Measurements from ENCODE around the gene SZT2. TPM values are rescaled to one million over a fixed set of nuclear protein-coding genes. Genes with fewer than 3 reads are reported as not detected.
A peak's percentile ranks its signal among the peaks of the same experiment; 100 is the strongest.

SZT2 gene
- total and polyA plus RNA-seq, 5 donors, result 20.8 to 36.4 (median 32.6) TPM

GRCh38 chr1:43372172-43372571 lies 17.5 kb upstream of the SZT2 start:
- WGBS, result 99% methylated on average over 5 of the region's 5 CpGs

DNA sequence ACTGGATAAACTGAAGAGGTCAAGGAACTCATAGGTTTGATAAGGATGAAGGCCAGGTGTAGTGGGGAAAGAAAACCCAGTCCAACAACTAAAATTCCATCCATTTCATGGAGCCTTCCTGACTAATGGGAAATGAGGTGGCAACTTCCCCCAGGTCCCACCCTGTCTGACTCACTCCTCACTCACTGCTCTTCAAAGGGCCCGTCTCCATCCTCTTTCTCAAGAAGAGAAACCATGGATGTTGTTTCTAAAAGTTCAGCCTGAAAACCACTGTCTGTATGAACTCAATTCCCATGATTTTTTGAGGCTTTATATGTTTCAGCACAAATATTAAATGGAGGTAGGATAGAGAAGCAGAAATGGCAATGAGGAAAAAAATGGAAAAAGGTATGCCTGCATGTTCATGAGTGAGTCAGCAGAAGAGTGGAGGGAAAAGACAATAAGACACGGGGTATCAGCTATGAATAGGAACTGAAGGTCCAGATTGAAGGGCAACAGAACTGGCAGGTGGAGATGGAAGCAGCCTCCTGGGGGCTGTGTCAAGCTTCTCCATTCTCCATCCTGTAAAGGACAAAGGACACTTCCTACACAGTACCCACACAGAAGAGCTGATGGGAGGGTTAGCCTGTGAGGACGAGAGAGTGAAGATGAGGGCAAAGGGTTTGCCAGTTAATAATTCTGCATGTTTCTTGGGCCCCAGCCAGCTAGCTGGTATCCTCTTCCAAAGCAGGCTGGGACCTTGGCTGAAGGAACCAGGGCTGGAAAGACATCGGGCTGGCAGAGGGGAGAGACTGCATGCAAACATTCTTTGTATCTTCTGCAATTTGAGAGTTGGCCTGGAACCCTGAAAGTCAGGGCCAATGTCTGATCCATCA lies 16.4 kb upstream of the SZT2 start:
- H3K27ac ChIP-seq (ENCODE audit: low read length), result peak overlapping the region; percentile 80
- intact Hi-C loops (cut with DNase I), result no loop called here
- WGBS, result 48% methylated on average over 4 of the region's 4 CpGs
- H3K27me3 ChIP-seq (ENCODE audit: control insufficient read depth, insufficient read depth), result no peaks in the 10 kb centered on the region
- ATAC-seq (peak; percentile 32 to 75), DNase-seq (peak in 2 of 3 donors; percentile 30 to 56)
- peaks cover 5% of the 10 kb centered on the region for H3K4me1 ChIP-seq (ENCODE audit: control insufficient read depth, insufficient read depth, low read length)
- H3K9me3 ChIP-seq (ENCODE audit: control insufficient read depth, low read length), result no peaks in the 10 kb centered on the region
- no peak overlapping the region for H3K4me3 ChIP-seq (ENCODE audit: low read length)

More at GRCh38 chr1:43372172-43372571, 17.5 kb upstream of the SZT2 start:
- no peak for ATAC-seq
- H3K4me3 ChIP-seq (ENCODE audit: low read length), result no peak overlapping the region
- H3K4me1 ChIP-seq (ENCODE audit: control insufficient read depth, insufficient read depth, low read length), result peaks cover 5% of the 10 kb centered on the region
- no peaks in the 10 kb centered on the region for H3K27me3 ChIP-seq (ENCODE audit: control insufficient read depth, insufficient read depth)
- H3K9me3 ChIP-seq (ENCODE audit: control insufficient read depth, low read length), result no peaks in the 10 kb centered on the region
- H3K27ac ChIP-seq (ENCODE audit: low read length), result no peak overlapping the region
- intact Hi-C loops (cut with DNase I), result no loop called here
- DNase-seq, result no peak

DNA sequence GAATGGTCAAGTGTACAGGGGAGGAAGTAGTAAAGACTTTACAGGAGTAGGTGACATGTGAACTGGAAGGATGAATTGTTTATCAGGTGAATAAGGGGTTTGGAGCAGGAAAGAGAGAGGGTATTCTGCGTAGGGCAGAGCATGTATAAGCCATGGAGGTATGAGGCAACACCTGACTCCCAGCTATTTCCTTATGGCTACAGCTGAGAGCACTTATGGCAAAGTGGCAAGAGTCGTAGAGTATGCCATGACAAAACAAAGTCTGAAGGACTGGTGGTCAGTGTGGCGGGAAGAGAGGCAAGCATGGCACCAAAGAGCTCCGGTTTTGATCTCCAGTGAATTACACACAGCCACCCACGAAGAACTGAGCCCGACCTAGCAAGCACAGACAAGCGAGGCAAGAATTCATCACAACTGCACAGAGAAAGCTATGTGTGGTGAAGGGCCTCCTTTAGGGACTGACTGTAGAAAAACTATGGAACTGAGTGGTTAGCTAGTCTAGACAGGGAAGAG lies 12.9 kb upstream of the SZT2 start:
- intact Hi-C loops (cut with DNase I), result no loop called here
- Histone ChIP-seq H3K27ac (ENCODE audit: low read length) (no peak overlapping the region), H3K9me3 (ENCODE audit: control insufficient read depth, low read length) (no peaks in the 10 kb centered on the region), H3K4me3 (ENCODE audit: low read length) (no peak overlapping the region), H3K4me1 (ENCODE audit: control insufficient read depth, insufficient read depth, low read length) (peaks cover 5% of the 10 kb centered on the region), H3K27me3 (ENCODE audit: control insufficient read depth, insufficient read depth) (no peaks in the 10 kb centered on the region)
- 84% methylated on average over 7 of the region's 7 CpGs for WGBS
- DNase-seq (no peak), ATAC-seq (no peak)

DNA sequence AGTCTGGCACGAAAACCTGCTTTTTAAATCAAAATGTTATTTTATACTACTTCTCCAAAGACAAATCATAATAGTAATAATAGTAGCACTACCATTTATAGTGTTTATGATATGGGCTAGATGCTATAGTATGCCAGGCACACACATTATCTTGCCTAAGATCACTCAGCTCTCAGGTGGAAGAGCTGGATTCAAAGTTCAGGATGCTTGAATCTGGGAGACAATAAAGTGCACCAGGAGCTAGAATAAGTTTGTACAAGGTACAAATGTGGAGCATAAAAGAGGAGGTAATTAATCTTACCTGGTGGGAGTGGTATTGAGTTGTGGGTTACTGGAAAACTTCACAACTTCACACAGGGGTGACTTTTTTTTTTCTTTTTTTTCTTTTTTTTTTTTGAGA lies 11.9 kb upstream of the SZT2 start:
- Histone ChIP-seq H3K9me3 (ENCODE audit: control insufficient read depth, low read length) (no peaks in the 10 kb centered on the region), H3K27me3 (ENCODE audit: control insufficient read depth, insufficient read depth) (no peaks in the 10 kb centered on the region), H3K4me3 (ENCODE audit: low read length) (no peak overlapping the region), H3K27ac (ENCODE audit: low read length) (no peak overlapping the region), H3K4me1 (ENCODE audit: control insufficient read depth, insufficient read depth, low read length) (peaks cover 13% of the 10 kb centered on the region)
- intact Hi-C loops (cut with DNase I), result no loop called here
- ATAC-seq (no peak), DNase-seq (no peak)
- WGBS, result 97% methylated on average over 1 of the region's 1 CpG

DNA sequence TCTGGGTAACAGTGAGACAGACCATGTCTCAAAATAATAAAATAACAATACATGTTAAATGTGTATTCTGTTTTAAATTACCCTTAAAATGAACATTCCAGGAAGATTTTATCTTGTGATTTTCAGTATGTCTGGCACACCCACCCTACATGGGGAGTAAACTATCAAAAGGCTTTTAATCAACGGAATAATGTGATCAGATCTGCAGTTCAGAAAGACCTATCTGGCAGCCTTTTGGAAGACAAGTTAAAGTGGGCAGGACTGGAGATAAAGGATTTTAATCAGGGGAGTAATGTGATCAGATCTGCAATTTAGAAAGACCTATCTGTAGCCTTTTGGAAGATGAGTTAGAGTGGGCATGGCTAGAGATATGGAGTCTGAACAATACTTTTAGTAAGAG lies 10.2 kb upstream of the SZT2 start:
- no peak for DNase-seq
- intact Hi-C loops (cut with DNase I), result no loop called here
- WGBS, result 97% methylated on average over 1 of the region's 1 CpG
- H3K9me3 ChIP-seq (ENCODE audit: control insufficient read depth, low read length), result no peaks in the 10 kb centered on the region
- H3K27ac ChIP-seq (ENCODE audit: low read length), result no peak overlapping the region
- H3K4me1 ChIP-seq (ENCODE audit: control insufficient read depth, insufficient read depth, low read length), result peaks cover 13% of the 10 kb centered on the region
- no peak overlapping the region for H3K4me3 ChIP-seq (ENCODE audit: low read length)
- no peak for ATAC-seq
- H3K27me3 ChIP-seq (ENCODE audit: control insufficient read depth, insufficient read depth), result no peaks in the 10 kb centered on the region

- Histone ChIP-seq H3K4me1 (ENCODE audit: control insufficient read depth, insufficient read depth, low read length) (peaks cover 13% of the 10 kb centered on the region), H3K27ac (ENCODE audit: low read length) (no peak overlapping the region), H3K9me3 (ENCODE audit: control insufficient read depth, low read length) (no peaks in the 10 kb centered on the region), H3K27me3 (ENCODE audit: control insufficient read depth, insufficient read depth) (no peaks in the 10 kb centered on the region), H3K4me3 (ENCODE audit: low read length) (no peak overlapping the region)
- intact Hi-C loops (cut with DNase I), result loop anchor here (5.0 to 10.0 kb wide), 2 partner anchors 144 to 147 kb away; no protein-coding TSS in a partner anchor
- DNase-seq, result no peak
- peak; percentile 14 to 24 for ATAC-seq
- WGBS, result 70% methylated on average over 3 of the region's 3 CpGs
These were observed 8.1 kb upstream of the SZT2 start for GRCh38 chr1:43381612-43382011.

DNA sequence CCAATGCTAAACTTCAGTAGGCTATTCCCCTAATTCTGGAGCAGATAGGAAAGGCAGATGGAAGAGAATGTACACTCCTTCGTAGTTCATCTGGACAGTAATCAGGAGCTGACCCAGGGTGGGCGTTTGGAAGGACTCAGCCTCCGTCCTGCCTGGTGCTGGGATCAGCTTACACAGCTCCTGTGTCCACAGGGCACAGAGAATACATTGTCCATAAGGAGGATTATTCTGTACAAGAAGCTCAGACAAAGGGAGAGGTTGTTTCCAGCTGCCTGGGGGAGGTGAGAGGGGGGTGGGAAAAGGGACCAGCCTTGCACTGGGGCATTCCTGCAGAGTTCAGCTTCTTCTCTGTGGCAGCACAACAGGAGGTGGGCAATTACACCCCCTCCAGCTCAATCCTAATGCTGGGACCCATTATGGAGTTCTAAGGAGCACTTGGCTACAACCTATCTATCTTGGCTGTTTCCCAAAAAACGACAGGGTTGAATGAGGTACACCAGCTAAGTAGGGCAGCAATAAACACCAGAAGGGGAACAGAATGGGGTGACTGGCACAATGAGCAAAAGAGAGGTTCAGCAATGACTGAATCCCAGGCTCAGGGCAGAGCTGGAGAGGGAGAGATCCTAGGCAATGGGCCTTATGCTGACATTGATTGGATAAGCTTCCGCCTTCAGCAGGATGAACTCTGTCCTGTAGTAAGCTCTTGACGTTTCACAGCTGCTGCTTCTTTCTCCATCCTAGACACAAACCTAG lies 7.5 kb upstream of the SZT2 start:
- peaks cover 13% of the 10 kb centered on the region for H3K4me1 ChIP-seq (ENCODE audit: control insufficient read depth, insufficient read depth, low read length)
- H3K9me3 ChIP-seq (ENCODE audit: control insufficient read depth, low read length), result no peaks in the 10 kb centered on the region
- peak overlapping the region; percentile 31 for H3K27ac ChIP-seq (ENCODE audit: low read length)
- intact Hi-C loops (cut with DNase I), result loop anchor here (5.0 to 10.0 kb wide), 2 partner anchors 145 to 147 kb away; no protein-coding TSS in a partner anchor
- WGBS, result 42% methylated on average over 6 of the region's 6 CpGs
- H3K4me3 ChIP-seq (ENCODE audit: low read length), result no peak overlapping the region
- no peaks in the 10 kb centered on the region for H3K27me3 ChIP-seq (ENCODE audit: control insufficient read depth, insufficient read depth)
- DNase-seq, result no peak
- ATAC-seq, result peak; percentile 53 to 70

DNA sequence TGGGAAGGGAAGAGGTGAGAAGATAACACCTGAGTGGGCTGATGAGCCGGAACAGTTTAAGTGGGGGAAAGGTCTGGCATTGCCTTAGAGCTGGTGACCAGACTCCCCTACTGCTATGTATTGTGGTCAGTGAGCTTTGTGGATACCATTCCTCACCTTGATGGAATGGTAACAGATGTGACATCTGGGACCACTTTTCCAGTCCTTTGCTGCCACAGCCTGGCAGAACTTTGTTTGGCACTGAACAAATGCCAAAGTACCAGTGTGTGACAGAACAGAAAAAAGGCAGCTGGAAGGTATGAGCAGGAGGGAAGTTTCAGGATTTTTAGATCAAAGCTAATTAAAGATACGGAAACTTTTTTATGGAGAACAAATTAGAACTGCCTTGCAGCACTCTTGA lies 6.2 kb upstream of the SZT2 start:
- 77% methylated on average over 2 of the region's 2 CpGs for WGBS
- ATAC-seq (peak; percentile 6 to 10), DNase-seq (no peak)
- Histone ChIP-seq H3K9me3 (ENCODE audit: control insufficient read depth, low read length) (no peaks in the 10 kb centered on the region), H3K4me3 (ENCODE audit: low read length) (no peak overlapping the region), H3K27ac (ENCODE audit: low read length) (no peak overlapping the region), H3K27me3 (ENCODE audit: control insufficient read depth, insufficient read depth) (no peaks in the 10 kb centered on the region), H3K4me1 (ENCODE audit: control insufficient read depth, insufficient read depth, low read length) (peaks cover 17% of the 10 kb centered on the region)
- intact Hi-C loops (cut with DNase I), result loop anchor here (5.0 to 10.0 kb wide), 2 partner anchors 146 to 149 kb away; no protein-coding TSS in a partner anchor

DNA sequence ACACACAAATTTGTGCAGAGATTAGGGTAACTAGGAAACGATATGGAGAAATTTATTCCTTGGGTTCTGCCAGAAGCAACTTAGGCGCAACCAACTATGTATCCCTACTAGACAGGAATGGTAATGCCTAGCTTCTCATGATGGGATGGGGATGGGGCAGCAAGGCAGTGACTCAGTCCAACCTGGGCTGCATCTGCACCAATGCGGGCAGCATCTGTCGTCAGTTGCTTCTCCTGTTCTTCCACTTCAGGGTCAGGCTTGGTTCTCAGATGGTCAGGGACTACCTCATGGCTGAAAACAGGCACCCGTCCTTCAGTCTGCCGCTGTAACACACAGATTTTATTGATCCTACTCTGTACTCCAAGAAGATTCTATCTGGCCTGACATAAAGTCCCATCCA lies 3.0 kb upstream of the SZT2 start:
- WGBS, result 93% methylated on average over 6 of the region's 6 CpGs
- no peak for DNase-seq
- no peak for ATAC-seq
- no peaks in the 10 kb centered on the region for H3K27me3 ChIP-seq (ENCODE audit: control insufficient read depth, insufficient read depth)
- H3K4me3 ChIP-seq (ENCODE audit: low read length), result no peak overlapping the region
- intact Hi-C loops (cut with DNase I), result loop anchor here in 3 of 4 donors (10.0 kb wide), 1 partner anchor 152 kb away; no protein-coding TSS in a partner anchor
- H3K4me1 ChIP-seq (ENCODE audit: control insufficient read depth, insufficient read depth, low read length), result peaks cover 21% of the 10 kb centered on the region
- no peaks in the 10 kb centered on the region for H3K9me3 ChIP-seq (ENCODE audit: control insufficient read depth, low read length)
- no peak overlapping the region for H3K27ac ChIP-seq (ENCODE audit: low read length)

DNA sequence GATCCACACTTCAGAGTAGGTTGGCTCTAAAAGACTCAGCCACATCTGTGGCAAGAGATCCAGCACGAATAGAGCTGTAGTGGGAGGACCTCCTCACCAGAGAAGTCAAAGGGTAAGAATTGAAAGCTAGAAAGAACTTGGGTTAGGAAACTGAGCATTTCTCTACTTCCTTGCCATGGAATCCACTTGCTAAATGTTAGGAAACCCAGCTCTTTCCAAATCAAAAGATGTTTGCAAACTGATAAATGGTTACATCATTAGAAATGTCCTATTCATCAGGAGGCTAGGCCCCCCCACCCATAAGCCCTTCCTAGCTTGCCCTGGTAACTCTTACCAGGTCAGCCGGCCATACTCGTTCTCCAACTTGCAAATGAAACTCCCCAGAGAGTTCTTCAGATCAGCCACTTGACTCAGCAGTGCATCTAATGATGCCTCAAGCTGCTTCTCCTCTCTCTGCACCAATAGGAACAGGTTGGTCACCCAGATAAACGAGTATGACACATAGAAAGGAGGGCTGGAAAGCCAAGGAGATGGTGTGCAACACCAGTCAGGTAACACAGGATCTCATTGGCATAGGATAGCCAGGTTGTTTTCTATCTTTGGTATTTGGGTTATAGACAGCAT lies 1.6 kb upstream of the SZT2 start:
- Histone ChIP-seq H3K4me3 (ENCODE audit: low read length) (peak overlapping the region; percentile 84), H3K27ac (ENCODE audit: low read length) (no peak overlapping the region), H3K27me3 (ENCODE audit: control insufficient read depth, insufficient read depth) (no peaks in the 10 kb centered on the region), H3K9me3 (ENCODE audit: control insufficient read depth, low read length) (no peaks in the 10 kb centered on the region), H3K4me1 (ENCODE audit: control insufficient read depth, insufficient read depth, low read length) (peaks cover 10% of the 10 kb centered on the region)
- intact Hi-C loops (cut with DNase I), result loop anchor here in 3 of 4 donors (10.0 kb wide), 1 partner anchor 153 kb away; no protein-coding TSS in a partner anchor
- ATAC-seq (no peak), DNase-seq (no peak)
- 52% methylated on average over 4 of the region's 4 CpGs for WGBS
